Neural progenitor cell (in vitro differentiated cells): Measurements from ENCODE around the gene LMBRD1.

Experiments used
- EZH2 ChIP-seq: fragments of 200-600 bp; sonication (generic); IDR thresholded peaks from 2 replicates; pipeline ENCODE4 v1.6.1; 2017; ENCODE audit warnings: antibody characterized with exemption, mild to moderate bottlenecking, moderate library complexity
- EZH2phosphoT487 ChIP-seq: fragments of 200-600 bp; sonication (generic); IDR thresholded peaks from 2 replicates; pipeline ENCODE4 v1.6.1; 2017; ENCODE audit warnings: antibody characterized with exemption
- TF ChIP-seq, protein P1 (sequence below): fragments of 200-600 bp; sonication (generic); IDR thresholded peaks from 2 replicates; pipeline ENCODE4 v1.5.1; 2017; ENCODE audit warnings: antibody characterized with exemption, mild to moderate bottlenecking

DNA sequence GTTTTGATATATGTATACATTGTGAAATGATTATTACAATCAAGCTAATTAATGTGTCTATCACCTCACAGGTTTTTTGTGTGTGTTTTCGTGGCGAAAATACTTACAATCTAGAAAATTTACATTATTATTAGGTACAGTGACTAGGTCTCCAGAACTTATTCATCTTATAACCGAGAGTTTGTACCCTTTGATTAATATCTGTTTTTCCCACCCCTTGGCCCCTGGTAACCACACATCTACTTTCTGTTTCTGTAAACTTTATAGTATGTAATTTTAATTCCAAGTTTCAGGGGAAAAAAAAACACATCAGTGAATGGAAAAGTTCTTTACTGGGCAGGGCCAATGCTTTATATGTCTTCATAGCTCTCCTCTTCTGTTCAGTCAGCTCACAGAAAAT lies 131.4 kb downstream of the LMBRD1 start:
- TF ChIP-seq, protein P1, sequence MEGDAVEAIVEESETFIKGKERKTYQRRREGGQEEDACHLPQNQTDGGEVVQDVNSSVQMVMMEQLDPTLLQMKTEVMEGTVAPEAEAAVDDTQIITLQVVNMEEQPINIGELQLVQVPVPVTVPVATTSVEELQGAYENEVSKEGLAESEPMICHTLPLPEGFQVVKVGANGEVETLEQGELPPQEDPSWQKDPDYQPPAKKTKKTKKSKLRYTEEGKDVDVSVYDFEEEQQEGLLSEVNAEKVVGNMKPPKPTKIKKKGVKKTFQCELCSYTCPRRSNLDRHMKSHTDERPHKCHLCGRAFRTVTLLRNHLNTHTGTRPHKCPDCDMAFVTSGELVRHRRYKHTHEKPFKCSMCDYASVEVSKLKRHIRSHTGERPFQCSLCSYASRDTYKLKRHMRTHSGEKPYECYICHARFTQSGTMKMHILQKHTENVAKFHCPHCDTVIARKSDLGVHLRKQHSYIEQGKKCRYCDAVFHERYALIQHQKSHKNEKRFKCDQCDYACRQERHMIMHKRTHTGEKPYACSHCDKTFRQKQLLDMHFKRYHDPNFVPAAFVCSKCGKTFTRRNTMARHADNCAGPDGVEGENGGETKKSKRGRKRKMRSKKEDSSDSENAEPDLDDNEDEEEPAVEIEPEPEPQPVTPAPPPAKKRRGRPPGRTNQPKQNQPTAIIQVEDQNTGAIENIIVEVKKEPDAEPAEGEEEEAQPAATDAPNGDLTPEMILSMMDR: no peak
- TF ChIP-seq EZH2: no peak
- no peak for TF ChIP-seq EZH2phosphoT487
